Ovary (tissue), 3 donors: ENCODE results near the gene QSOX1.

Source experiments
- CTCF ChIP-seq, 3 donors: fragments of 450-650 bp in 2 of 3; fragments of 200-600 bp in 1 of 3; IDR thresholded peaks; one replicate each; pipeline versions ENCODE4 v1.5.1 to v1.8.0; 2016 to 2022; ENCODE audit warnings: antibody characterized with exemption in 3 of 3, mild to moderate bottlenecking in 1 of 3
- POLR2A ChIP-seq: fragments of 450-650 bp; IDR thresholded peaks from one replicate; pipeline ENCODE4 v1.6.1; 2017; ENCODE audit warnings: antibody characterized with exemption, mild to moderate bottlenecking, moderate library complexity
- donor health status: DM: no; HTN: no; CAD: no.

- TF ChIP-seq CTCF (IDR thresholded peaks at IDR 0.05): no peak
- no peak for TF ChIP-seq POLR2A
Observed at GRCh38 chr1:180246579-180246978, 91.9 kb downstream of the QSOX1 start.
